Measurements from ENCODE around the gene HAS3. TPM values are rescaled to one million over a fixed set of nuclear protein-coding genes. Genes with fewer than 3 reads are reported as not detected.

HAS3 gene
- total RNA-seq, 2 experiments from 2014 or later = 0.67 to 0.84 TPM

DNA sequence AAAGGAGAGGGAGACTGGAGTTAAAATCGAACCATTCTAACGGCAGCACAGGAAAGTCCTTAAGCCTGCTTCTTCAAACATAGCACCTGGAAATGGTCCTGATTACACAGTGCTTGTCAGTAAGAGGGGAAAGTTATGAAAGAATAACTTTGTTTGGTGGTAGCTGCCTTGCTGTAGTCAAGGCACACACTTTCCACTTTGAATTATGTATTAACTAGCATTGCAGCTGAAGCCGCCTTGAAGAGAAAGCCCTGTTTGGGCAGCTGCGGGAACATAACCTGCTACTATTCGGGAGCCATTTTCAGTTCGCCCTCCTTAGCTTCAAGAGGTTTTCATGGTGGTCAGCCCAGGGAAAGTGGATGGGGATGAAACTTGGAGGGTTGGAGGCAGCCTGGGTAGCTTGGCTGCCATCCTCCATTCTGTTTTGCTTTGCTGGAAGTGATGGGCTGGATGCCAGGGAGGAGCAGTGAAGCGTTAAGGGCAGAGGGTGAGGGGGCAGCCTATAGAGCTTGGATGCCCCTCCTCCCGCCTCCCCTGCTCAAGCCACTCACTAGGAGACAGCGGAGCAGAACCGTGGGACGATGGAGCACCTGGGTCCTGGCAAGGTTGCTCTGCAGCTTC is 5.3 kb upstream of the HAS3 start:
- Mint-ChIP-seq H3K27me3 (peaks cover 13% of the 10 kb centered on the region), H3K4me1 (peaks cover 1% of the 10 kb centered on the region), H3K9me3 (no peaks in the 10 kb centered on the region), H3K4me3 (no peak overlapping the region), H3K36me3 (ENCODE audit: low read depth) (no peaks in the 10 kb centered on the region), H3K27ac (no peak overlapping the region)
- DNase-seq = no peak
- ChIA-PET CTCF (interaction anchor here (0.6 to 1.1 kb wide), 2 partner anchors 13 to 195 kb away, joined by 4 read pairs; no protein-coding TSS in a partner anchor), POLR2A (no interaction called here)

DNA sequence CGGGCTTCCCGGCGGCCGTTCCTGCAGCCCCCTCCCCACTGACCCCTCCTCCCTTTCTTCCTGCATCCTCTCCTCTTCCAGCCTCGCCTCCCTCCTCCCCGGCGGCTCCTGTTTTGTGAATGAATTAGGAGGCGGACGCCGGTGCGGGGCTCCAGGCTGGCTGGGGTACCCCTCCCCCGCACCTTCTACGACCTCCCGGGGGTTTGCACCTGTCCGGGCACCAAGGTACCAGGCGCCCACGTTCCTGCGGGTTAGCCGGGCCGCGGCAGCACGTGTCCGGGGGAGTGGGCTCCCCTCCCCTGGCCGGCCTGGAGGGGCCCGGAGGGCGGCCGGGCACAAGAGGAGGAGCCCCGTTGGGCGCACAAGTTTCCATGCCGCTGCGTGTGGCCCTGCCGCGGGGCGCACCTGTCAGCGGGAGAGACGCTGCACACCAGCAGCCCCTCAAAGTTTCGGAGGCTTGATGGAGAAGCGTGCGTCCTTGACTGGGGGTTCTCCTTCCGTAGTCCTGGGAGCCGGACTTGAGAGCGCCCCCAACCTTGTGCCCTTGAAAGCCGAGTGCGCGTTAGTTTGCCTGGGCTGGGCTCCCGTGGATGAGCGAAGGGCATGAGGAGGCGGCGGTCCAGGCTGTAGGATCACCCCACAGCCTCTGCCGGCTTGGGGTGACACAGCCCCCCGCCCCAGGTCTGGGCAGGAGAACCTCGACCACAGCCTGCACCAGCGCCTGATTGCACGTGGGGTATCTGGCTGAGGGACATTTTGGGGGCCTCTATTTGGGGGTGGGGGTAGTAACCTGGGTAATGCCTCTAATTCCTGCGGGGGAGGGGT is 1.2 kb downstream of the HAS3 start:
- Mint-ChIP-seq H3K4me3 (peak overlapping the region; percentile 55), H3K27ac (no peak overlapping the region), H3K4me1 (peaks cover 18% of the 10 kb centered on the region), H3K27me3 (peaks cover 34% of the 10 kb centered on the region), H3K9me3 (no peaks in the 10 kb centered on the region), H3K36me3 (ENCODE audit: low read depth) (peaks cover 3% of the 10 kb centered on the region)
- POLR2A ChIA-PET = no interaction called here
- no peak for DNase-seq
- CTCF ChIA-PET = interaction anchor here (1.4 kb wide), 1 partner anchor 21 kb away, joined by 3 read pairs; no protein-coding TSS in a partner anchor

DNA sequence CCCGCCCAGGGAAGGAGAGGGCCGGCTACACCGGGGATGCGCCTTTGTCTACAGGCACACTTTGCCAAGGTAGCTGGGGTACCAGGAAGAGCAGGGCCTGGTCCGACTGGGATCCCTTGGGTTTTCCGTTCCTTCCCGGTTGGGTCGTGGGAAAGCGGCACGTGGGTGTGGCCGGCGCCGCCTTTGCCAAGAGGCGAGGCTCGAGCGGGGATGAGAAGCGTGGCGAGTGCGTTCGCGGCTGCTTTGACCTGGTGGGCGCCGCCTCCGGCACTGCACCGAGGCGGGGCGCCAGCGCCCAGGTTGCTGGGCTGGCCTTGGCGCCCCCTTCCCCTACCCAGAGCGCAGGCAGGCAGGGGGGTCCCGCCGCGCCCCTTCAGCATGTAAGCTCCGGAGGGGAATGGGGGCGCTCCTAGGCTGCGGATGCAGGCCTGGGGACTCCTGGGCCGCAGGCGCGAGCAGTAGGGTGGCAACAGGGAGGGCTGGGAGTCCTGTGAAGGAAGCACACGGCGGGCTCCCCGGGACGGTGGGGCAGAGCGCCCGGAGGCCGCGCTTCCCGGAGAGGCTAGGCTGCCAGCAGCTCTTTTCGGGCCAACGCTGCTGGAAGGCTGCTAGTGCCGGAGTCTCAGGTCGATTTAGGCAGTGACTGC is 2.0 kb downstream of the HAS3 start:
- peak overlapping the region; percentile 55 for H3K4me3 Mint-ChIP-seq
- POLR2A ChIA-PET = interaction anchor here (0.6 kb wide), 1 partner anchor 14 kb away, joined by 4 read pairs; no protein-coding TSS in a partner anchor
- CTCF ChIA-PET = interaction anchor here (0.9 kb wide), 1 partner anchor 12 kb away, joined by 3 read pairs; no protein-coding TSS in a partner anchor
- H3K36me3 Mint-ChIP-seq (ENCODE audit: low read depth) = peaks cover 3% of the 10 kb centered on the region
- no peak for DNase-seq
- H3K9me3 Mint-ChIP-seq = no peaks in the 10 kb centered on the region
- H3K27ac Mint-ChIP-seq = no peak overlapping the region
- H3K4me1 Mint-ChIP-seq = peaks cover 18% of the 10 kb centered on the region
- H3K27me3 Mint-ChIP-seq = peaks cover 34% of the 10 kb centered on the region

DNA sequence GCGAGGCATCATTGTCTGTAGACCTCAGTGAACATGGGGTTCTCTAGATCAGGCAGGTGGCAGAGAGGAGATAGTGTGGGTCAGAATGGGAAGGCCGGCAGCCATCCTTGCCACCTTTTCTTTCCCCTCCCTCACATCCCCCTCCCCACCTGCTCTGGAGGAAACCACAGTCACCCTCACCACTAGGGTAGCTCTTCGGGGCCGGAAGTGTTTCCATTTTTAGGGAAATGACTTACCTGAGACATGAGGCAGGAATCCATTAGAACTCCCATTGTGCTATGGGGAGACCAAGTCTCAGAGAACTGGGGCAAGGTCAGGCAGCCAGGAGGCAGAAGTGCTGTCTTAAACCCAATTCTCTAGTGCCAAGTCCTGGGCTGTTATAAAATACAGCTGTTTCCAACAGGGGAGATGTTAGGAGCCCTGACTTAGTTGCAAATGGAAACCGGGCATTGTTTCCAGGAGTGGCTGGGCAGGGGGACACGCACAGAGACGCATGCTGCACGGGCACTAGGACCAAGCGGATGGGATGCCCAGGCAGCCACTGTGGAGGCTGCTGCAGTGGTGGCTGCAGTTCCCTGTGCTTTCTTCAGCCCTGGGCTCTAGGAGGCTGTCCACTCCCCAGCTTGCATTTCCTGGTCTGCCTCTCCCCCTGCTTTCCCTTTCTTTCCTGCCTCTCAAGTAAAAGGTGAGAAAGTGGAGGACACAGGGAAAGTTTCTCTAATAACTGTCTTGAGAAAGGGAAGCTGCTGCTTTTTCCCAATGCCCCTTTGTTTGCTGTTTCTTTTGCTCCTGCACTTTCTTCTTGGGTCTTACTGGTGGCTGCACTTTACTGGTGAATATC is 2.8 kb downstream of the HAS3 start:
- Mint-ChIP-seq H3K27me3 (peaks cover 30% of the 10 kb centered on the region), H3K27ac (no peak overlapping the region), H3K9me3 (no peaks in the 10 kb centered on the region), H3K4me1 (peaks cover 18% of the 10 kb centered on the region), H3K4me3 (no peak overlapping the region), H3K36me3 (ENCODE audit: low read depth) (peaks cover 3% of the 10 kb centered on the region)
- no peak for DNase-seq
- ChIA-PET POLR2A (no interaction called here), CTCF (interaction anchor here (0.9 to 1.0 kb wide), 2 partner anchors 13 to 518 kb away, joined by 3 read pairs; no protein-coding TSS in a partner anchor)

DNA sequence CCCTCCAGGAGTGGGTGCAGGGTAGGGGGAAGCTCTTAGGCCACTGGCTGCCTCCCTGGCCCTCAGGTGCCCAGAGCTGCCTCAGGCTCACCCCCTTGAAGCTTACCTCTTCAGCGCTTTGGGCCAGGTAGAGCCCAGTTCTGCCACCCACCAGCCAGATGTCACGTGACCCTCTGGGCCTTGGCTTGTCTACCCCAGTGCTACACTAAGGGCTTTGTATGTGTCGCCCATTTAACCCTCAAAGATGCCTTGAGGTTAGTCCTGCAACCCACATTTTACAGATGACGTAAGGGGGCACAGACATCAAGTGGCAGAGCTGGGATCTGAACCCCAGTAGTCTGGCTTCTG is 3.4 kb downstream of the HAS3 start:
- H3K9me3 Mint-ChIP-seq = no peaks in the 10 kb centered on the region
- DNase-seq = no peak
- H3K27me3 Mint-ChIP-seq = peaks cover 27% of the 10 kb centered on the region
- POLR2A ChIA-PET = no interaction called here
- H3K4me3 Mint-ChIP-seq = no peak overlapping the region
- H3K4me1 Mint-ChIP-seq = peaks cover 18% of the 10 kb centered on the region
- H3K27ac Mint-ChIP-seq = no peak overlapping the region
- H3K36me3 Mint-ChIP-seq (ENCODE audit: low read depth) = peaks cover 3% of the 10 kb centered on the region
- CTCF ChIA-PET = interaction anchor here (1.0 kb wide), 1 partner anchor 518 kb away, joined by 3 read pairs; no protein-coding TSS in a partner anchor

DNA sequence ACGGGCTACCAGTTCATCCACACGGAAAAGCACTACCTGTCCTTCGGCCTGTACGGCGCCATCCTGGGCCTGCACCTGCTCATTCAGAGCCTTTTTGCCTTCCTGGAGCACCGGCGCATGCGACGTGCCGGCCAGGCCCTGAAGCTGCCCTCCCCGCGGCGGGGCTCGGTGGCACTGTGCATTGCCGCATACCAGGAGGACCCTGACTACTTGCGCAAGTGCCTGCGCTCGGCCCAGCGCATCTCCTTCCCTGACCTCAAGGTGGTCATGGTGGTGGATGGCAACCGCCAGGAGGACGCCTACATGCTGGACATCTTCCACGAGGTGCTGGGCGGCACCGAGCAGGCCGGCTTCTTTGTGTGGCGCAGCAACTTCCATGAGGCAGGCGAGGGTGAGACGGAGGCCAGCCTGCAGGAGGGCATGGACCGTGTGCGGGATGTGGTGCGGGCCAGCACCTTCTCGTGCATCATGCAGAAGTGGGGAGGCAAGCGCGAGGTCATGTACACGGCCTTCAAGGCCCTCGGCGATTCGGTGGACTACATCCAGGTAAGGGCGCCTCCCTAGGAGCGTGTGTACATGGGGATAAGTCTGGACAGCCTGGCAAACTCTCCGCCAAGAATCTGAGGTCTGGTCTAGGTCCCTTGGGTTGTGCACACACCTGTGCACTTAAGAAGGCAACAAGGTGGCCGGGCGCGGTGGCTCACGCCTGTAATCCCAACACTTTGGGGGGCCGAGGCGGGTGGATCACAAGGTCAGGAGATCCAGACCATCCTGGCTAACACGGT is 4.2 kb downstream of the HAS3 start:
- Mint-ChIP-seq H3K36me3 (ENCODE audit: low read depth) (peaks cover 4% of the 10 kb centered on the region), H3K9me3 (no peaks in the 10 kb centered on the region), H3K4me3 (no peak overlapping the region), H3K4me1 (peaks cover 18% of the 10 kb centered on the region), H3K27me3 (peaks cover 23% of the 10 kb centered on the region), H3K27ac (no peak overlapping the region)
- POLR2A ChIA-PET = no interaction called here
- no peak for DNase-seq
- CTCF ChIA-PET = interaction anchor here (1.3 kb wide), 1 partner anchor 11 kb away, joined by 3 read pairs; no protein-coding TSS in a partner anchor

DNA sequence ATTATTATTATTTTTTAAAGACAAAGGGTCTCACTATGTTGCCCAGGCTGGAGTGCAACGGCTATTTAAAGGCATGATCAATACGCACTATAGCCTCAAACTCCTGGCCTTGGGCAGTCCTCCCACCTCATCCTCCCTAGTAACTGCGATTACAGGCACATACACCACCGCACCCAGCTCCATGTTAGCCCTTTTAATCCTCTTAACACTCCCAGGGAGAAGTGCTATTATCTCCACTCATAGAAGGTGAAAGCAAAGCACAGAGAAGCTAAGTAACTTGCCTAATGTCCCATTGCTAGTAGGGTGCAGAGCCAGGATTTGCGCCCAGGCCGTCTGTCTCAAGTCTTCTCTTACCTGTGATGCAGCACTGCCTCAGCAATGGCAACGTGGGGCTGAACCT is 5.0 kb downstream of the HAS3 start:
- no peaks in the 10 kb centered on the region for H3K9me3 Mint-ChIP-seq
- H3K36me3 Mint-ChIP-seq (ENCODE audit: low read depth) = peaks cover 6% of the 10 kb centered on the region
- CTCF ChIA-PET = interaction anchor here (0.7 to 1.3 kb wide), 3 partner anchors 11 to 256 kb away, joined by 3 to 4 read pairs (median 3); no protein-coding TSS in a partner anchor
- peaks cover 15% of the 10 kb centered on the region for H3K4me1 Mint-ChIP-seq
- peaks cover 19% of the 10 kb centered on the region for H3K27me3 Mint-ChIP-seq
- no peak for DNase-seq
- H3K4me3 Mint-ChIP-seq = no peak overlapping the region
- H3K27ac Mint-ChIP-seq = no peak overlapping the region
- POLR2A ChIA-PET = no interaction called here

DNA sequence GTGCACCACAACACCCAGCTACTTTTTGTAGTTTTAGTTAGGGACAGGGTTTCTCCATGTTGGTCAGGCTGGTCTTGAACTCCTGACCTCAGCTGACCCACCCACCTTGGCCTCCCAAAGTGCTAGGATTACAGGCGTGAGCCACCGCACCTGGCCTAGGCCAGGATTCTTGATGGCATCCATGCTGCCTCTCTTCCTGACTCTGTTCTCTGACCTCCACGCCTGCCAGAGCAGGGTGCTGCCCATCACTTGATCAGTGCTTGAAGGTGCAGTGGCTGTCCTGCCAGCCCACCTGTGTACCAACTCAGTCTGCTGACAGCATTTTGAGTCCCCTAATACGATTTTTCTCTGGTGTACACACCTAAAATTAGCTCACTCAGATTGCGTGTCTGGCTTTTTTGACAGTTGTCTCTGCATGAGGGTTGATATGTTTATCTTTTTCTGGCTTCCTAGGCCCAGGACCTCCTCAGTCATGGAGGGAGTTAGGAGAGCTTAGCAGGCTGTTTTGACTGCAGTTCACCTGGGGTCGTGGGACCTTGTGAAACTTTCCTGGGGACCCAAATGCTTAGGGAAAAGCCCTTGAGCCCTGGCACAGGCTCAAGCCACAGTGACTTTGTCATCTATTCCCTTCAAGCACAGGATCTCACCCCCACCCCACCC is 5.9 kb downstream of the HAS3 start:
- no peak overlapping the region for H3K4me3 Mint-ChIP-seq
- POLR2A ChIA-PET = no interaction called here
- CTCF ChIA-PET = interaction anchor here (0.7 to 1.4 kb wide), 4 partner anchors 10 to 256 kb away, joined by 3 to 4 read pairs (median 3); no protein-coding TSS in a partner anchor
- DNase-seq = no peak
- peaks cover 15% of the 10 kb centered on the region for H3K27me3 Mint-ChIP-seq
- H3K4me1 Mint-ChIP-seq = peaks cover 11% of the 10 kb centered on the region
- peaks cover 6% of the 10 kb centered on the region for H3K36me3 Mint-ChIP-seq (ENCODE audit: low read depth)
- H3K27ac Mint-ChIP-seq = no peak overlapping the region
- no peaks in the 10 kb centered on the region for H3K9me3 Mint-ChIP-seq

DNA sequence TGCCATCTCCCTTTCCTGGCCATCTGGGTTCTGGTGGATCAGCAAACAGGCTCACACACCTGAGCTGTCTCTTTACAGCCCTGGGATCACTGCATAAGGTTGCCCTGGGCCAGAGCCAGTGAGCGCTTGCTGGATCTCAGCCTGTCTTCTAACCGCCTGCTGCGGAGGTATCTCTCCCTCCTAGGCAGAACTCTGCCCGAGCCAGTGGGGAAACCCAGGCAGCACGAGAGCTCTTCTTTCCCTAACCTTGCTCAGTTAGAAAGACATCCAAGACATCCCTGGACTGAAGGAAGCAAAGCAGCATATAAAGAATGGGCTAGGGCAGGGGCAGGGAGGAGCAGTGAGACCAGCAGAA is 6.4 kb downstream of the HAS3 start:
- Mint-ChIP-seq H3K9me3 (no peaks in the 10 kb centered on the region), H3K27ac (no peak overlapping the region), H3K36me3 (ENCODE audit: low read depth) (peaks cover 6% of the 10 kb centered on the region), H3K4me3 (no peak overlapping the region), H3K27me3 (peaks cover 12% of the 10 kb centered on the region), H3K4me1 (peaks cover 10% of the 10 kb centered on the region)
- no peak for DNase-seq
- POLR2A ChIA-PET = no interaction called here
- CTCF ChIA-PET = interaction anchor here (0.9 to 1.4 kb wide), 3 partner anchors 23 to 174 kb away, joined by 3 to 4 read pairs (median 3); no protein-coding TSS in a partner anchor

DNA sequence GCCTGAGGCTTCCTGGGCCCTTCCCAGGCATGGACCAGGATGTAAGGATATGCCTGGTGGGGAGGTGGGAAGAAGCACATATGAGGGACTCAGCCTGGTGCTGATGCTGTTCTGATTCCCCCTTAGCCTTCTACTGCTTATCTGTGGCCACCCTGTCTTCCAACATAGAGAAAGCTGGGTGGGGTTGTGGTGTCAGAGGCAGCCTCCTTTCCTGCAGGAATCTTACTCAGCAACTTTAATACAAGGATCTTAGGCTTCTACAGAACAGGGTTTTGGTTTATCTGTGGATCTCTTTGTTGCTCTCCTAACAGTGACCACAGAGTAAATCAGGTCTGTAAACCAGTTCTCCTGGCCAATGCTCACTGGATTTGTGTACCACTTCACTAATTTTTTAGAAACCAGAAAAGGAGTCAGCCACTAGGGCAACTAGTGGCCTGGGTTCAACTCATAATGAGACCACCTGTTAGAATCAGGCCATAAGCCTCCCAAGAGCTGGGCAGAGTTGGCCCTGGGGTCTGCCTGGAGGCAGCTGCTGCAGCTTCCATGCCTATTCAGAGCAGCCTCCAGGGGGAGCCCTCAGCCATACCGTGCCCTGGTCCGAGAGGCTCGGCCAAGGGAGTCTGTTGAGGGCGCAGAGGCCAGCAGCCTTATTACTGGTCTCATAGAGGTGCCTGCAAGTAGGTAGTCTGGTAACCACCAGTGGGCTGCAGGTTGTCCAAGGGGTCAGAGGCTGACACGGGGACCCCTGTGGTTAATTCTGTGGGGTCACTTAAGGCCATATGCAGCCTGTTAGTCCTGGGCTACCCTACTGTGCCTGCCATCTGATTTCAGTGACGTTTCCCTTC is 7.1 kb downstream of the HAS3 start:
- Mint-ChIP-seq H3K36me3 (ENCODE audit: low read depth) (peaks cover 7% of the 10 kb centered on the region), H3K27me3 (peaks cover 8% of the 10 kb centered on the region), H3K27ac (no peak overlapping the region), H3K9me3 (no peaks in the 10 kb centered on the region), H3K4me1 (peaks cover 5% of the 10 kb centered on the region), H3K4me3 (no peak overlapping the region)
- POLR2A ChIA-PET = no interaction called here
- DNase-seq = peak; percentile 43
- CTCF ChIA-PET = interaction anchor here (0.6 to 3.0 kb wide), 11 partner anchors 10 to 578 kb away, joined by 3 to 16 read pairs (median 3); partner anchors contain the start of genes CHTF8 and UTP4
